Measurements from ENCODE around the gene EHF. TPM values are rescaled to one million over a fixed set of nuclear protein-coding genes. Genes with fewer than 3 reads are reported as not detected.

Gene EHF
- total and polyA plus RNA-seq, 9 donors = 0.06 to 102 (median 5.9) TPM; not detected in 1

- no peak for DNase-seq
- intact Hi-C loops (cut with DNase I) = no loop called here
- no peak for TF ChIP-seq EP300 (IDR thresholded peaks at IDR 0.05)
- TF ChIP-seq POLR2A (IDR thresholded peaks at IDR 0.05) = no peak
- no peak for TF ChIP-seq CTCF (IDR thresholded peaks at IDR 0.05)
- no peaks in the 10 kb centered on the region for H3K4me1 ChIP-seq (ENCODE audit: insufficient read depth)
- H3K27me3 ChIP-seq = no peaks in the 10 kb centered on the region
- no peak overlapping the region for H3K27ac ChIP-seq
- H3K36me3 ChIP-seq = no peaks in the 10 kb centered on the region
- H3K4me3 ChIP-seq = no peak overlapping the region
- 55 to 64% (median 62%) methylated on average over 3 of the region's 3 CpGs for WGBS, 3 donors
- no peaks in the 10 kb centered on the region for H3K9me3 ChIP-seq
Measured at GRCh38 chr11:34576331-34576730, 44.6 kb upstream of the EHF start.

- Histone ChIP-seq H3K27me3 (no peaks in the 10 kb centered on the region), H3K4me1 (ENCODE audit: insufficient read depth) (no peaks in the 10 kb centered on the region), H3K4me3 (no peak overlapping the region), H3K9me3 (no peaks in the 10 kb centered on the region), H3K27ac (no peak overlapping the region), H3K36me3 (no peaks in the 10 kb centered on the region)
- no peak for TF ChIP-seq POLR2A (IDR thresholded peaks at IDR 0.05)
- no peak for TF ChIP-seq EP300 (IDR thresholded peaks at IDR 0.05)
- no peak for TF ChIP-seq CTCF (IDR thresholded peaks at IDR 0.05)
- no peak for DNase-seq
- WGBS, 3 donors = 66 to 70% (median 68%) methylated on average over 4 of the region's 4 CpGs
- intact Hi-C loops (cut with DNase I) = no loop called here
Measured at GRCh38 chr11:34583818-34584217, 37.1 kb upstream of the EHF start.

GRCh38 chr11:34585304-34585734 lies 35.6 kb upstream of the EHF start:
- H3K4me1 ChIP-seq (ENCODE audit: insufficient read depth) = no peaks in the 10 kb centered on the region
- DNase-seq = no peak
- WGBS, 3 donors = 68 to 75% (median 72%) methylated on average over 2 of the region's 2 CpGs

GRCh38 chr11:34585735-34586487 lies 35.0 kb upstream of the EHF start:
- H3K4me1 ChIP-seq (ENCODE audit: insufficient read depth) = no peaks in the 10 kb centered on the region
- WGBS, 3 donors = 0 to 8% (median 6%) methylated on average over 4 of the region's 4 CpGs
- H3K27ac ChIP-seq = no peak overlapping the region
- no peaks in the 10 kb centered on the region for H3K36me3 ChIP-seq
- DNase-seq = no peak
- H3K27me3 ChIP-seq = no peaks in the 10 kb centered on the region
- no peak overlapping the region for H3K4me3 ChIP-seq
- no peaks in the 10 kb centered on the region for H3K9me3 ChIP-seq
- intact Hi-C loops (cut with DNase I) = loop anchor here in 2 of 4 donors (2.0 to 5.0 kb wide), 2 partner anchors 806 to 807 kb away; no protein-coding TSS in a partner anchor
- no peak for TF ChIP-seq EP300 (IDR thresholded peaks at IDR 0.05)
- peak in 1 of 3 donors; percentile 25 for TF ChIP-seq CTCF (IDR thresholded peaks at IDR 0.05)

More at GRCh38 chr11:34585304-34585734, 35.6 kb upstream of the EHF start:
- H3K9me3 ChIP-seq = no peaks in the 10 kb centered on the region
- intact Hi-C loops (cut with DNase I) = loop anchor here in 1 of 4 donors (5.0 kb wide), 1 partner anchor 807 kb away; no protein-coding TSS in a partner anchor
- TF ChIP-seq POLR2A (IDR thresholded peaks at IDR 0.05) (no peak), CTCF (IDR thresholded peaks at IDR 0.05) (no peak), EP300 (IDR thresholded peaks at IDR 0.05) (no peak)
- H3K27ac ChIP-seq = no peak overlapping the region
- H3K27me3 ChIP-seq = no peaks in the 10 kb centered on the region
- H3K36me3 ChIP-seq = no peaks in the 10 kb centered on the region
- H3K4me3 ChIP-seq = no peak overlapping the region

Data from ovary (tissue), 9 donors.